ENCODE results near the gene HGD.

- TF ChIP-seq POLR2A (IDR thresholded peaks at IDR 0.05) (no peak), POLR2AphosphoS5 (IDR thresholded peaks at IDR 0.05) (no peak), EP300 (IDR thresholded peaks at IDR 0.05) (no peak)
- TF ChIP-seq, protein P1, sequence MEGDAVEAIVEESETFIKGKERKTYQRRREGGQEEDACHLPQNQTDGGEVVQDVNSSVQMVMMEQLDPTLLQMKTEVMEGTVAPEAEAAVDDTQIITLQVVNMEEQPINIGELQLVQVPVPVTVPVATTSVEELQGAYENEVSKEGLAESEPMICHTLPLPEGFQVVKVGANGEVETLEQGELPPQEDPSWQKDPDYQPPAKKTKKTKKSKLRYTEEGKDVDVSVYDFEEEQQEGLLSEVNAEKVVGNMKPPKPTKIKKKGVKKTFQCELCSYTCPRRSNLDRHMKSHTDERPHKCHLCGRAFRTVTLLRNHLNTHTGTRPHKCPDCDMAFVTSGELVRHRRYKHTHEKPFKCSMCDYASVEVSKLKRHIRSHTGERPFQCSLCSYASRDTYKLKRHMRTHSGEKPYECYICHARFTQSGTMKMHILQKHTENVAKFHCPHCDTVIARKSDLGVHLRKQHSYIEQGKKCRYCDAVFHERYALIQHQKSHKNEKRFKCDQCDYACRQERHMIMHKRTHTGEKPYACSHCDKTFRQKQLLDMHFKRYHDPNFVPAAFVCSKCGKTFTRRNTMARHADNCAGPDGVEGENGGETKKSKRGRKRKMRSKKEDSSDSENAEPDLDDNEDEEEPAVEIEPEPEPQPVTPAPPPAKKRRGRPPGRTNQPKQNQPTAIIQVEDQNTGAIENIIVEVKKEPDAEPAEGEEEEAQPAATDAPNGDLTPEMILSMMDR (IDR thresholded peaks at IDR 0.05), result no peak
These were observed 77.7 kb downstream of the HGD start for GRCh38 chr3:120604382-120604781.
